GM12878 (cell line): ENCODE data around the gene LIFR. TPM values are rescaled to one million over a fixed set of nuclear protein-coding genes. Genes with fewer than 3 reads are reported as not detected.

ENCODE experiments used
- ATAC-seq: fragments of 200-7000 bp; cut with Tn5 transposase; 3 replicates; pipeline ENCODE4 v1.9.1; 2020; ENCODE audit warnings: mild to moderate bottlenecking, moderate library complexity
- BruUV-seq: library from RNA; stranded (reverse); fragments of 400-500 nt; replicated peaks from 2 replicates; lab custom pipeline; 2021; lab: Mats Ljungman, UMichigan
- CTCF ChIA-PET: fragments of 300-600 bp; sonication (Branson Sonifier 250); formaldehyde crosslinking; extraction: SDS; loops from one replicate; lab custom pipeline; 2021; ENCODE audit warnings: inconsistent platforms; lab: Yijun Ruan, JAX
- POLR2A ChIA-PET: fragments of 350-600 bp; formaldehyde crosslinking; extraction: SDS; loops from one replicate; lab custom pipeline; 2021; ENCODE audit warnings: inconsistent platforms; lab: Charles Lee
- RAD21 ChIA-PET: fragments of 300-600 bp; sonication (Branson Sonifier 250); formaldehyde crosslinking; loops from one replicate; lab custom pipeline; 2023; ENCODE audit warnings: antibody characterized with exemption; ENCODE audit not compliant: unreplicated experiment; lab: Charles Lee
- SMC1A ChIA-PET: fragments of 300-600 bp; sonication (Branson Sonifier 250); formaldehyde crosslinking; loops from one replicate; lab custom pipeline; 2023; ENCODE audit not compliant: unreplicated experiment, uncharacterized antibody; lab: Charles Lee
- DNase-seq: peaks from one replicate; pipeline ENCODE4 v3.0.0-alpha.2; 2011; ENCODE audit warnings: low read depth, low spot score
- FAIRE-seq: peaks from 3 replicates; lab custom pipeline; 2011; peaks lifted over from hg19 to GRCh38; lab: Jason Lieb, UNC
- H2AFZ ChIP-seq: 2 replicates; pipeline ENCODE4 v1.6.0; 2011; ENCODE audit warnings: low read depth, low read length, control low read depth; ENCODE audit not compliant: control insufficient read depth
- H3K27ac ChIP-seq: 2 replicates; pipeline ENCODE4 v1.5.1; 2011; ENCODE audit warnings: control low read depth; ENCODE audit not compliant: control insufficient read depth, insufficient read depth
- H3K27me3 ChIP-seq, 2 experiments: replicated peaks in 1 of 2; 2 replicates each; pipeline versions ENCODE4 v1.6.0 to v1.6.1; 2011; ENCODE audit warnings: low read length in 1 of 2; ENCODE audit not compliant: control insufficient read depth in 2 of 2, insufficient read depth in 2 of 2
- H3K36me3 ChIP-seq, 2 experiments: 2 replicates each; pipeline ENCODE4 v1.5.1; 2011; ENCODE audit warnings: low read length in 1 of 2; ENCODE audit not compliant: control insufficient read depth in 2 of 2, insufficient read depth in 2 of 2
- H3K4me1 ChIP-seq: 2 replicates; pipeline ENCODE4 v1.6.1; 2011; ENCODE audit warnings: mild to moderate bottlenecking, low read length, moderate library complexity, mixed read lengths; ENCODE audit not compliant: control insufficient read depth, insufficient read depth
- H3K4me2 ChIP-seq: 2 replicates; pipeline ENCODE4 v1.6.0; 2011; ENCODE audit warnings: control low read depth; ENCODE audit not compliant: control insufficient read depth, insufficient read depth
- H3K4me3 ChIP-seq: fragments of 200-600 bp; sonication (generic); 2 replicates; pipeline ENCODE4 v1.5.1; 2016
- H3K79me2 ChIP-seq: 2 replicates; pipeline ENCODE4 v1.6.0; 2011; ENCODE audit warnings: low read length; ENCODE audit not compliant: control insufficient read depth, insufficient read depth
- H3K9ac ChIP-seq: 2 replicates; pipeline ENCODE4 v1.8.0; 2011; ENCODE audit warnings: low read length, control low read depth, mixed read lengths; ENCODE audit not compliant: control insufficient read depth, insufficient read depth
- H3K9me3 ChIP-seq: replicated peaks from 3 replicates; pipeline ENCODE4 v1.5.1; 2011; ENCODE audit warnings: mild to moderate bottlenecking, low read length; ENCODE audit not compliant: control insufficient read depth, insufficient read depth
- H4K20me1 ChIP-seq: 2 replicates; pipeline ENCODE4 v1.6.0; 2011; ENCODE audit not compliant: control insufficient read depth, insufficient read depth
- ASH2L ChIP-seq: fragments of 300-600, 200-600 bp; sonication (generic); IDR thresholded peaks from 2 replicates; pipeline ENCODE4 v1.6.1; 2017; ENCODE audit warnings: low read depth, mild to moderate bottlenecking, borderline replicate concordance
- ATF7 ChIP-seq: fragments of 450-650 bp; IDR thresholded peaks from 2 replicates; pipeline ENCODE4 v1.6.1; 2016; ENCODE audit warnings: low read depth, mild to moderate bottlenecking
- BRCA1 ChIP-seq: IDR thresholded peaks from 2 replicates; pipeline ENCODE4 v1.6.1; 2011; ENCODE audit warnings: low read depth, low read length, improper control_type of control experiment
- DPF2 ChIP-seq: fragments of 450-650 bp; IDR thresholded peaks from 2 replicates; pipeline ENCODE4 v1.6.1; 2017; ENCODE audit warnings: mild to moderate bottlenecking
- E2F4 ChIP-seq: IDR thresholded peaks from 2 replicates; pipeline ENCODE4 v1.6.1; 2012; ENCODE audit warnings: low read depth, low read length, improper control_type of control experiment
- ETV6 ChIP-seq, 2 experiments: fragments of 450-650 bp in 1 of 2; IDR thresholded peaks in 1 of 2; conservative IDR thresholded peaks in 1 of 2; 2 replicates each; pipeline ENCODE4 v1.6.1; 2014; ENCODE audit warnings: antibody characterized with exemption in 1 of 2, borderline replicate concordance in 1 of 2, low read depth in 1 of 2, mild to moderate bottlenecking in 1 of 2, moderate library complexity in 1 of 2
- FOXM1 ChIP-seq: IDR thresholded peaks from 2 replicates; pipeline ENCODE4 v1.6.1; 2012; ENCODE audit warnings: low read depth, mild to moderate bottlenecking, inconsistent platforms, low read length, moderate library complexity
- HDAC6 ChIP-seq: fragments of 200-600 bp; sonication (generic); IDR thresholded peaks from one replicate; pipeline ENCODE4 v1.8.0; 2017; ENCODE audit warnings: antibody characterized with exemption; ENCODE audit not compliant: unreplicated experiment
- MYB ChIP-seq: fragments of 150-350 bp; IDR thresholded peaks from 2 replicates; pipeline ENCODE4 v1.6.1; 2014; ENCODE audit warnings: mild to moderate bottlenecking, low read depth, low read length, borderline replicate concordance
- POLR2AphosphoS2 ChIP-seq: IDR thresholded peaks from 2 replicates; pipeline ENCODE4 v1.6.1; 2011; ENCODE audit warnings: low read depth, mild to moderate bottlenecking, low read length, improper control_type of control experiment, moderate library complexity
- REST ChIP-seq: IDR thresholded peaks from 2 replicates; pipeline ENCODE4 v1.6.1; 2012; ENCODE audit warnings: mild to moderate bottlenecking, low read depth, low read length
- SIX5 ChIP-seq: IDR thresholded peaks from 2 replicates; pipeline ENCODE4 v1.6.1; 2011; ENCODE audit warnings: mild to moderate bottlenecking, low read depth, low read length, moderate library complexity; ENCODE audit not compliant: severe bottlenecking
- SMARCA5 ChIP-seq: fragments of 450-650 bp; IDR thresholded peaks from 2 replicates; pipeline ENCODE4 v1.6.1; 2017; ENCODE audit warnings: mild to moderate bottlenecking
- SREBF1 ChIP-seq: IDR thresholded peaks from 2 replicates; pipeline ENCODE4 v1.6.1; 2012; ENCODE audit warnings: mild to moderate bottlenecking, low read length
- USF2 ChIP-seq: IDR thresholded peaks from 2 replicates; pipeline ENCODE4 v1.6.1; 2011; ENCODE audit warnings: low read depth, low read length, improper control_type of control experiment, borderline replicate concordance
- ZNF24 ChIP-seq: fragments of 450-650 bp; IDR thresholded peaks from 2 replicates; pipeline ENCODE4 v1.6.1; 2017; ENCODE audit warnings: antibody characterized with exemption, mild to moderate bottlenecking
- WGBS: methylation state at CpG from one replicate; pipeline ENCODE4 v1.1.6; 2016; ENCODE audit warnings: low lambda C conversion rate; ENCODE audit not compliant: insufficient replicate concordance, insufficient coverage; ENCODE audit errors: missing lambda C conversion rate; 5-methylcytosine and 5-hydroxymethylcytosine counted together
- in situ Hi-C: fragments of 300-500 bp; cut with MboI; formaldehyde crosslinking; loops from 9 replicates; pipeline ENCODE4 v1.14.3; 2018; ENCODE audit warnings: mixed read lengths
- intact Hi-C: fragments of 100-400 bp; cut with micrococcal nuclease; formaldehyde crosslinking; loops from one replicate; pipeline ENCODE4 v1.14.2; 2022; ENCODE audit not compliant: unreplicated experiment
- polyA plus RNA-seq, 11 experiments: library from polyadenylated mRNA; depleted of rRNA in 4 of 11; unstranded in 6 of 11; stranded (reverse) in 5 of 11; fragments of >200 nt; fragmentation: Nextera tagmentation in 4 of 11; fragmentation: Illumina TruSeq in 1 of 11; extraction: Ambion mirVana in 4 of 11; extraction: Trizol in 1 of 11; gene quantifications; 1 replicate in 1 of 11; 2 replicates in 10 of 11; pipeline versions ENCODE4 v1.2.1 to v1.2.3, GENCODE V29; 2011 to 2016; ENCODE audit warnings: inconsistent platforms in 2 of 11, missing spikeins in 2 of 11, low read depth in 1 of 11
- total RNA-seq, 4 experiments: library from RNA; depleted of rRNA in 3 of 4; stranded (reverse); fragments of >200 nt in 3 of 4; fragmentation: Illumina TruSeq in 1 of 4; extraction: Trizol in 1 of 4; gene quantifications; 2 replicates each; pipeline versions ENCODE4 v1.2.1 to v1.2.3, GENCODE V29; 2013 to 2021
- TF ChIP-seq, protein P1 (sequence below): IDR thresholded peaks from 2 replicates; pipeline ENCODE4 v1.6.1; 2012; ENCODE audit warnings: low read depth, low read length, improper control_type of control experiment

The LIFR gene
- total and polyA plus RNA-seq, 10 of the 15 experiments (the other 5 are each of a cell fraction or from before 2014, with no cell fraction given), result 0.10 TPM; not detected in 9

DNA sequence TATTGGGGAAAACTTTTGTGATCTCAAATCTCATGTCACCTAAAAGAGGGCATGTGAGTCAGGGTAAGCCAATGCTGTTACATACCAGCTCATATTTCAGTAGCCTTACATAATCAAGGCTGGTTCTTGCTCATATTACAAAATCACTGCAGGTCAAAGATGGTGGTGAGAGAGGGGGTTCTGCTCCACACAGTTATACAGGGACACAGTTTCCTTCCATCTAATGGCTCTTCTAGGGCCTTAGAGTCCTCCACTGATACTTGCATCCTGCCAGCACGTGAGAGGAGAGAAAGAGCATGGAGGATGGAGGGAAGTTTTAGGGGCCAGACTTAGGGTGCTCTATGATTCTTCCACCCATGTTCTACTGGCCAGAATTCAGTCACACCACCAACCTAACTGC lies 130.0 kb downstream of the LIFR start:
- ChIA-PET RAD21 (interaction anchor here (0.8 kb wide), 1 partner anchor 15 kb away, joined by 3 read pairs; no protein-coding TSS in a partner anchor), SMC1A (no interaction called here), POLR2A (no interaction called here), CTCF (no interaction called here)
- H3K4me2 ChIP-seq, result no peak overlapping the region
- H2AFZ ChIP-seq, result no peak overlapping the region
- no peaks in the 10 kb centered on the region for H3K36me3 ChIP-seq
- no peak for DNase-seq
- FAIRE-seq, result peak; percentile 23
- no TSS peak for BruUV-seq
- H3K79me2 ChIP-seq, result no peaks in the 10 kb centered on the region
- H3K9ac ChIP-seq, result no peak overlapping the region
- H3K9me3 ChIP-seq, result no peaks in the 10 kb centered on the region
- no peaks in the 10 kb centered on the region for H3K27me3 ChIP-seq
- no peak for ATAC-seq
- no peaks in the 10 kb centered on the region for H3K4me1 ChIP-seq
- WGBS, result 0% methylated on average over 1 of the region's 1 CpG
- H3K27ac ChIP-seq, result no peak overlapping the region
- H3K4me3 ChIP-seq, result no peak overlapping the region
- intact Hi-C loops, result no loop called here
- in situ Hi-C loops, result loop anchor here (25.0 kb wide), 1 partner anchor 661 kb away; no protein-coding TSS in a partner anchor
- H4K20me1 ChIP-seq, result no peaks in the 10 kb centered on the region
- no peak for TF ChIP-seq FOXM1
- TF ChIP-seq, protein P1, sequence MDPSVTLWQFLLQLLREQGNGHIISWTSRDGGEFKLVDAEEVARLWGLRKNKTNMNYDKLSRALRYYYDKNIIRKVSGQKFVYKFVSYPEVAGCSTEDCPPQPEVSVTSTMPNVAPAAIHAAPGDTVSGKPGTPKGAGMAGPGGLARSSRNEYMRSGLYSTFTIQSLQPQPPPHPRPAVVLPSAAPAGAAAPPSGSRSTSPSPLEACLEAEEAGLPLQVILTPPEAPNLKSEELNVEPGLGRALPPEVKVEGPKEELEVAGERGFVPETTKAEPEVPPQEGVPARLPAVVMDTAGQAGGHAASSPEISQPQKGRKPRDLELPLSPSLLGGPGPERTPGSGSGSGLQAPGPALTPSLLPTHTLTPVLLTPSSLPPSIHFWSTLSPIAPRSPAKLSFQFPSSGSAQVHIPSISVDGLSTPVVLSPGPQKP, result no peak
- TF ChIP-seq BRCA1, result no peak
- TF ChIP-seq USF2, result no peak
- TF ChIP-seq SIX5, result no peak
- no peak for TF ChIP-seq REST
- no peak for TF ChIP-seq E2F4
- no peak for TF ChIP-seq SREBF1
- TF ChIP-seq ETV6 (conservative IDR thresholded peaks at IDR 0.05 in 1 of 2, IDR thresholded peaks at IDR 0.05 in 1 of 2; ENCODE audit: borderline replicate concordance in 1 of 2, low read depth in 1 of 2), result no peak
- TF ChIP-seq ASH2L, result no peak
- TF ChIP-seq ZNF24, result no peak
- no peak for TF ChIP-seq POLR2AphosphoS2
- TF ChIP-seq HDAC6, result no peak
- TF ChIP-seq DPF2, result no peak
- TF ChIP-seq ATF7, result no peak
- no peak for TF ChIP-seq SMARCA5
- TF ChIP-seq MYB, result no peak
